ENCODE data around the gene FUT6.

The FUT6 gene

DNA sequence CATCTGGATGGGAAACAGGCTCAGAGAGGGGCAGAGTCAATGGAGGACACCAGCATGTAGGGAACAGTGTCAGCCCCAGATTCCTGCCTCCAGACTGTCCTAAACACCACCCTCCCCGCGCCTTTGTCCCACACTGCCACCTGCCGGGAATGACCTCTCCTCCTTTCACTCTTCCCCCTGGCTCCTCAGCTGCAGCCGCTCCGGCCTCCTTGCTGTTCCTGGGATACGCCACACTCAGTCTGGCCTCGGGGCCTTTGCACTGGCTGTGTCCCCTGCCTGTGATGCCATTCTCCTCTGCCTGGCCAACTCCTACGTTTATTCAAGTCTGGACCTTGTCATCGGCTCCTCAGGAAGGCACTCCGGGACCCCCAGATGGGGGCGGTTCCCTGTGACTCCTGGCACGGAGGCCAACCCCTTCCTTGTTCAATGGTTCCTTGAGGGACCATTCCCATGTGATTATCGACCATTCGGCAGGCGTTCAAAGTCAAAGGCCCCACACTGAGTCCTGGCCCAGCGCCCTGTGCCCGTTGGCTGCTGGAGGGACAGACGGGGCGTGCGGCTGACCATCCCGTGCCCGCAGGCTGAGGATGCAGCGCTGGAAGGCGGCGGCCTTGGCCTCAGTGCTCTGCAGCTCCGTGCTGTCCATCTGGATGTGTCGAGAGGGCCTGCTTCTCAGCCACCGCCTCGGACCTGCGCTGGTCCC lies 15.8 kb downstream of the FUT6 start:
- no peaks in the 10 kb centered on the region for H3K79me2 ChIP-seq (ENCODE audit: insufficient read depth, low read length)
- no peaks in the 10 kb centered on the region for H4K20me1 ChIP-seq (ENCODE audit: insufficient read depth, low read length)
- H3K27me3 ChIP-seq (ENCODE audit: insufficient read depth, low read length) = no peaks in the 10 kb centered on the region
- H3K9me2 ChIP-seq (ENCODE audit: low read depth, low read length) = no peaks in the 10 kb centered on the region
- no peak overlapping the region for H3K4me2 ChIP-seq (ENCODE audit: low read length)
- H3K4me1 ChIP-seq (ENCODE audit: insufficient read depth, low read length, severe bottlenecking) = peaks cover 24% of the 10 kb centered on the region
- H3F3A ChIP-seq (ENCODE audit: insufficient read depth, low read length) = 0 out of 2 replicates have a peak, but pooled peaks cover 5% of the 10 kb centered on the region
- H3K27ac ChIP-seq (ENCODE audit: low read depth, low read length, poor library complexity, severe bottlenecking) = no peak overlapping the region
- no peak overlapping the region for H3K9ac ChIP-seq (ENCODE audit: low read length)
- no peak overlapping the region for H2AFZ ChIP-seq (ENCODE audit: low read length)
- no peaks in the 10 kb centered on the region for H3K9me3 ChIP-seq (ENCODE audit: low read length)
- TF ChIP-seq, protein P1, sequence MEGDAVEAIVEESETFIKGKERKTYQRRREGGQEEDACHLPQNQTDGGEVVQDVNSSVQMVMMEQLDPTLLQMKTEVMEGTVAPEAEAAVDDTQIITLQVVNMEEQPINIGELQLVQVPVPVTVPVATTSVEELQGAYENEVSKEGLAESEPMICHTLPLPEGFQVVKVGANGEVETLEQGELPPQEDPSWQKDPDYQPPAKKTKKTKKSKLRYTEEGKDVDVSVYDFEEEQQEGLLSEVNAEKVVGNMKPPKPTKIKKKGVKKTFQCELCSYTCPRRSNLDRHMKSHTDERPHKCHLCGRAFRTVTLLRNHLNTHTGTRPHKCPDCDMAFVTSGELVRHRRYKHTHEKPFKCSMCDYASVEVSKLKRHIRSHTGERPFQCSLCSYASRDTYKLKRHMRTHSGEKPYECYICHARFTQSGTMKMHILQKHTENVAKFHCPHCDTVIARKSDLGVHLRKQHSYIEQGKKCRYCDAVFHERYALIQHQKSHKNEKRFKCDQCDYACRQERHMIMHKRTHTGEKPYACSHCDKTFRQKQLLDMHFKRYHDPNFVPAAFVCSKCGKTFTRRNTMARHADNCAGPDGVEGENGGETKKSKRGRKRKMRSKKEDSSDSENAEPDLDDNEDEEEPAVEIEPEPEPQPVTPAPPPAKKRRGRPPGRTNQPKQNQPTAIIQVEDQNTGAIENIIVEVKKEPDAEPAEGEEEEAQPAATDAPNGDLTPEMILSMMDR (IDR thresholded peaks at IDR 0.05; ENCODE audit: low read length) = peak; percentile 20; the same call in 1 of the 2 replicates
- TF ChIP-seq EZH2 (IDR thresholded peaks at IDR 0.05; ENCODE audit: borderline replicate concordance, low read length) = no peak
- no peak overlapping the region for H3K4me3 ChIP-seq (ENCODE audit: low read depth, low read length, poor library complexity, severe bottlenecking)
- H3K36me3 ChIP-seq (ENCODE audit: insufficient read depth, low read length) = no peaks in the 10 kb centered on the region

DNA sequence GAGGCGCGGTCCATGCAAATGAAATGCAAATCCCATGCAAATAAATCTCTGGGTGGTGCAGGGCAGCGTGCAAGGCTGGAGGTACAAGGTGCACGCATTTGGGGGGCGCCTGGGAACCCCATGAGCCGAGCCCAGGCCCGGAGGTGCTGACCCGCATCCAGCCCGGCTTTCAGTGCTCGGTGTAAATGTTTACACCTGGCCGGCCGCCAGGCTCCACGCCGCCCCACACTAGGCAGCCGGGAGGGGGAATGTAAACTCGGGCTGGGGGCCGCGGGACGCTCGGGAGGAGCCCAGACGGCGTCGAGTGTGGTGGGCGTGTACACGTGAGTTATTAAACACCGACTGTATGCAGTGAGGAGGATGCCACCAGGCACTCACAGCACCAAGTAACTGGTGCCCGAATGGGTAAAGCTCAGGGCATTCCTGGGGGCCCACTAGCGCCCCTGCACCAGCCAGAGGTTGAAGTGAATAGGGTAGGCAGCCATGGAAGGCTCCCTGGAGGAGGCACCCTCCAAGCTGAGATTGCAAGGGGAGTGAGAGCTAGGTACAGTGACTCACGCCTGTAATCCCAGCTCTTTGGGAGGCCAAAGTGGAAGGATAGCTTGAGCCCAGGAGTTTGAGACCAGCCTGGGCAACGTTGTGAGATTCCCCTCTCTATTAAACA lies 17.2 kb downstream of the FUT6 start:
- Histone ChIP-seq H3K4me2 (ENCODE audit: low read length) (no peak overlapping the region), H2AFZ (ENCODE audit: low read length) (no peak overlapping the region), H3K27me3 (ENCODE audit: insufficient read depth, low read length) (no peaks in the 10 kb centered on the region), H4K20me1 (ENCODE audit: insufficient read depth, low read length) (no peaks in the 10 kb centered on the region), H3F3A (ENCODE audit: insufficient read depth, low read length) (0 out of 2 replicates have a peak, but pooled peaks cover 5% of the 10 kb centered on the region), H3K27ac (ENCODE audit: low read depth, low read length, poor library complexity, severe bottlenecking) (no peak overlapping the region), H3K9me3 (ENCODE audit: low read length) (no peaks in the 10 kb centered on the region), H3K4me3 (ENCODE audit: low read depth, low read length, poor library complexity, severe bottlenecking) (no peak overlapping the region), H3K4me1 (ENCODE audit: insufficient read depth, low read length, severe bottlenecking) (peaks cover 13% of the 10 kb centered on the region), H3K9me2 (ENCODE audit: low read depth, low read length) (no peaks in the 10 kb centered on the region), H3K79me2 (ENCODE audit: insufficient read depth, low read length) (no peaks in the 10 kb centered on the region), H3K9ac (ENCODE audit: low read length) (no peak overlapping the region), H3K36me3 (ENCODE audit: insufficient read depth, low read length) (no peaks in the 10 kb centered on the region)
- TF ChIP-seq, protein P1 (IDR thresholded peaks at IDR 0.05; ENCODE audit: low read length) = no peak
- TF ChIP-seq EZH2 (IDR thresholded peaks at IDR 0.05; ENCODE audit: borderline replicate concordance, low read length) = no peak

DNA sequence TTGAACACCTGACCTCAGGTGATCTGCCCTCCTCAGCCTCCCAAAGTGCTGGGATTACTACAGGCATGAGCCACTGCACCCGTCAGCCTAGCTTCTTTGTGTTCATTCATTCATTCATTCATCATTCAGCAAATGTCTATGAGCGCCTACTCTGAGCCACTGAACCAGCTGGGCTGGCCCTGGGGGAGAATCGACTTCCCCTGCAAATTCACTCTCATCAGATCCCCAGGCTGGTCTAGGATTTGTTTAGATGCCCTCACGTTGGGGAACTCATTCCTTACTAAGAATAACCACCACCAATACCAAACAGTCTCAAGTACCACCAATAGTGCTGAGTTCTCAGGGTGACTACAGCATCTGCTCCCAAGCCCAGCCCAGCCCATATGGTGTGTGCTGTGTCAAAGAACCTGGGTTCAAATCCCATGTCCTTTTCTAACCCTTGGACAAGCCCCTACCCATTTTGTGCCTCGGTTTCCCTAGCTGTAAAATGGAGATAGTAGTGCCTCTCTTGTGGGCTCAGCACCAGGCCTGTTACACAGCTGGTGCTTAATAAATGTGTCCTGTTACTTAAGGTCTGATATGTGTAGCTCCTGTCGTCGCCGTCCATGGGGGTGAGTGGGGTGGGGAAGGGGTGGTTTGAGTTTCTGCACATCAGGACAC lies 17.9 kb downstream of the FUT6 start:
- Histone ChIP-seq H3K9ac (ENCODE audit: low read length) (no peak overlapping the region), H3K4me2 (ENCODE audit: low read length) (no peak overlapping the region), H3K27me3 (ENCODE audit: insufficient read depth, low read length) (no peaks in the 10 kb centered on the region), H3K27ac (ENCODE audit: low read depth, low read length, poor library complexity, severe bottlenecking) (no peak overlapping the region), H3K79me2 (ENCODE audit: insufficient read depth, low read length) (no peaks in the 10 kb centered on the region), H2AFZ (ENCODE audit: low read length) (no peak overlapping the region), H4K20me1 (ENCODE audit: insufficient read depth, low read length) (no peaks in the 10 kb centered on the region), H3K4me3 (ENCODE audit: low read depth, low read length, poor library complexity, severe bottlenecking) (no peak overlapping the region), H3K9me2 (ENCODE audit: low read depth, low read length) (no peaks in the 10 kb centered on the region), H3K9me3 (ENCODE audit: low read length) (no peaks in the 10 kb centered on the region), H3F3A (ENCODE audit: insufficient read depth, low read length) (no peaks in the 10 kb centered on the region), H3K36me3 (ENCODE audit: insufficient read depth, low read length) (no peaks in the 10 kb centered on the region), H3K4me1 (ENCODE audit: insufficient read depth, low read length, severe bottlenecking) (peaks cover 6% of the 10 kb centered on the region)
- TF ChIP-seq EZH2 (IDR thresholded peaks at IDR 0.05; ENCODE audit: borderline replicate concordance, low read length) = no peak
- TF ChIP-seq, protein P1 (IDR thresholded peaks at IDR 0.05; ENCODE audit: low read length) = no peak
